IMR-90 (cell line): ENCODE data around the gene TRAFD1.

Experiments
- BHLHE40 ChIP-seq: fragments of 150-350 bp; IDR thresholded peaks from 2 replicates; pipeline ENCODE4 v1.6.1; 2016; ENCODE audit warnings: mild to moderate bottlenecking, low read depth, low read length
- CEBPB ChIP-seq: IDR thresholded peaks from 2 replicates; pipeline ENCODE4 v1.6.1; 2012; ENCODE audit warnings: low read depth, low read length, improper control_type of control experiment
- CHD1 ChIP-seq: IDR thresholded peaks from 2 replicates; pipeline ENCODE4 v1.6.1; 2012; ENCODE audit warnings: low read depth, low read length, improper control_type of control experiment
- MAFK ChIP-seq: IDR thresholded peaks from 2 replicates; pipeline ENCODE4 v1.6.1; 2012; ENCODE audit warnings: low read depth, low read length, improper control_type of control experiment
- MXI1 ChIP-seq: IDR thresholded peaks from 2 replicates; pipeline ENCODE4 v1.6.1; 2012; ENCODE audit warnings: low read depth, mild to moderate bottlenecking, low read length, moderate library complexity, borderline replicate concordance
- POLR2A ChIP-seq: IDR thresholded peaks from 2 replicates; pipeline ENCODE4 v1.6.1; 2012; ENCODE audit warnings: mild to moderate bottlenecking, low read depth, low read length
- RAD21 ChIP-seq: IDR thresholded peaks from 2 replicates; pipeline ENCODE4 v1.6.1; 2012; ENCODE audit warnings: low read length, improper control_type of control experiment
- RCOR1 ChIP-seq: IDR thresholded peaks from 2 replicates; pipeline ENCODE4 v1.6.1; 2012; ENCODE audit warnings: mild to moderate bottlenecking, low read length, improper control_type of control experiment; ENCODE audit not compliant: insufficient replicate concordance
- TF ChIP-seq, protein P1 (sequence below): conservative IDR thresholded peaks from 2 replicates; pipeline ENCODE4 v1.5.1; 2012; ENCODE audit warnings: mild to moderate bottlenecking, low read depth, low read length, improper control_type of control experiment
- TF ChIP-seq, protein P2 (sequence below): fragments of 150-350 bp; IDR thresholded peaks from 2 replicates; pipeline ENCODE4 v1.6.1; 2016; ENCODE audit warnings: low read depth, mild to moderate bottlenecking, low read length, moderate library complexity, borderline replicate concordance

DNA sequence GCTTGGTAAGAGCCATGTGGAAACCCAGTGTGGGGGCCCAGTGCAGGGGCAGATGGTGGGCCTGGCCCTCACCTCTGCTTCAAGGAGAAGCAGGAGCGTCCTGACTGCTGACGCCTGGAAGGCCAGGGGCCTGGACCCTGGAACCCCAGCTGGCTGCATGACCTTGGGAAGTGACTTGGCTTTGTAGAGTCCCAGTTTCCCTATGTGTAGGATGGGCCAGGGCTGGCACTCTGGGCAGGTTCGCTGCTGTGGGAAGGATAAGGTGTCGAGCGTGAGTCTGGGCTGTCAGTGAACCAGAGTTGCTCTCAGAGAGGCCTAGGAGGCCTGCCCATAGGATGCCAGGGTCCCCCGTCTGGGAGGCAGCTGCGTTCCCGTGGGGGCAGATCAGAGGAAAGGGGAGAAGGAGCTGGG lies 43.2 kb downstream of the TRAFD1 start:
- TF ChIP-seq, protein P1, sequence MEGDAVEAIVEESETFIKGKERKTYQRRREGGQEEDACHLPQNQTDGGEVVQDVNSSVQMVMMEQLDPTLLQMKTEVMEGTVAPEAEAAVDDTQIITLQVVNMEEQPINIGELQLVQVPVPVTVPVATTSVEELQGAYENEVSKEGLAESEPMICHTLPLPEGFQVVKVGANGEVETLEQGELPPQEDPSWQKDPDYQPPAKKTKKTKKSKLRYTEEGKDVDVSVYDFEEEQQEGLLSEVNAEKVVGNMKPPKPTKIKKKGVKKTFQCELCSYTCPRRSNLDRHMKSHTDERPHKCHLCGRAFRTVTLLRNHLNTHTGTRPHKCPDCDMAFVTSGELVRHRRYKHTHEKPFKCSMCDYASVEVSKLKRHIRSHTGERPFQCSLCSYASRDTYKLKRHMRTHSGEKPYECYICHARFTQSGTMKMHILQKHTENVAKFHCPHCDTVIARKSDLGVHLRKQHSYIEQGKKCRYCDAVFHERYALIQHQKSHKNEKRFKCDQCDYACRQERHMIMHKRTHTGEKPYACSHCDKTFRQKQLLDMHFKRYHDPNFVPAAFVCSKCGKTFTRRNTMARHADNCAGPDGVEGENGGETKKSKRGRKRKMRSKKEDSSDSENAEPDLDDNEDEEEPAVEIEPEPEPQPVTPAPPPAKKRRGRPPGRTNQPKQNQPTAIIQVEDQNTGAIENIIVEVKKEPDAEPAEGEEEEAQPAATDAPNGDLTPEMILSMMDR: no peak
- TF ChIP-seq RAD21: no peak
- no peak for TF ChIP-seq MXI1
- no peak for TF ChIP-seq CHD1
- no peak for TF ChIP-seq RCOR1
- no peak for TF ChIP-seq BHLHE40
- TF ChIP-seq, protein P2, sequence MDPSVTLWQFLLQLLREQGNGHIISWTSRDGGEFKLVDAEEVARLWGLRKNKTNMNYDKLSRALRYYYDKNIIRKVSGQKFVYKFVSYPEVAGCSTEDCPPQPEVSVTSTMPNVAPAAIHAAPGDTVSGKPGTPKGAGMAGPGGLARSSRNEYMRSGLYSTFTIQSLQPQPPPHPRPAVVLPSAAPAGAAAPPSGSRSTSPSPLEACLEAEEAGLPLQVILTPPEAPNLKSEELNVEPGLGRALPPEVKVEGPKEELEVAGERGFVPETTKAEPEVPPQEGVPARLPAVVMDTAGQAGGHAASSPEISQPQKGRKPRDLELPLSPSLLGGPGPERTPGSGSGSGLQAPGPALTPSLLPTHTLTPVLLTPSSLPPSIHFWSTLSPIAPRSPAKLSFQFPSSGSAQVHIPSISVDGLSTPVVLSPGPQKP: no peak
- no peak for TF ChIP-seq POLR2A
- no peak for TF ChIP-seq CEBPB
- no peak for TF ChIP-seq MAFK
